SU-DHL-6 (cell line): Measurements from ENCODE around the gene NME7.

Source experiments
- H2AFZ ChIP-seq: fragments of 200-600 bp; sonication (generic); 2 replicates; pipeline ENCODE4 v1.6.1; 2014; ENCODE audit warnings: low read depth, mild to moderate bottlenecking, moderate library complexity, mixed read lengths, antibody characterized with exemption, low read length; ENCODE audit not compliant: severe bottlenecking
- H3F3A ChIP-seq: fragments of 200-600 bp; shearing (Covaris generic); 2 replicates; pipeline ENCODE4 v1.6.0; 2016; ENCODE audit warnings: antibody characterized with exemption, mild to moderate bottlenecking; ENCODE audit not compliant: insufficient read depth
- H3K27ac ChIP-seq: fragments of 200-600 bp; sonication (generic); 2 replicates; pipeline ENCODE4 v1.5.1; 2016; ENCODE audit warnings: low read depth, mild to moderate bottlenecking, low read length, moderate library complexity, mixed read lengths
- H3K27me3 ChIP-seq: fragments of 200-600 bp; sonication (generic), shearing (Covaris generic); 2 replicates; pipeline ENCODE4 v1.6.0; 2014; ENCODE audit warnings: mild to moderate bottlenecking, low read length
- H3K36me3 ChIP-seq: fragments of 200-600 bp; sonication (generic); 2 replicates; pipeline ENCODE4 v1.6.1; 2014; ENCODE audit warnings: mild to moderate bottlenecking, low read length, mixed read lengths
- H3K4me2 ChIP-seq: fragments of 300-600, 200-600 bp; shearing (Covaris generic), sonication (generic); 2 replicates; pipeline ENCODE4 v1.6.0; 2014; ENCODE audit warnings: low read length, low read depth, mild to moderate bottlenecking; ENCODE audit not compliant: poor library complexity, severe bottlenecking
- H3K4me3 ChIP-seq: fragments of 200-600 bp; sonication (generic); 2 replicates; pipeline ENCODE4 v1.5.1; 2014; ENCODE audit warnings: antibody characterized with exemption, low read length, mild to moderate bottlenecking, mixed read lengths; ENCODE audit not compliant: insufficient read depth, poor library complexity, severe bottlenecking
- H3K79me2 ChIP-seq: fragments of 200-600 bp; sonication (generic); 2 replicates; pipeline ENCODE4 v1.6.1; 2014; ENCODE audit warnings: mild to moderate bottlenecking, low read length, moderate library complexity; ENCODE audit not compliant: insufficient read depth
- H3K9ac ChIP-seq: fragments of 200-600 bp; sonication (generic); 2 replicates; pipeline ENCODE4 v1.7.0; 2014; ENCODE audit warnings: mild to moderate bottlenecking, low read length
- H3K9me2 ChIP-seq: fragments of 200-600 bp; sonication (generic); replicated peaks from 2 replicates; pipeline ENCODE4 v1.6.1; 2014; ENCODE audit warnings: low read length; ENCODE audit not compliant: insufficient read depth
- H3K9me3 ChIP-seq: fragments of 200-600 bp; sonication (generic); 2 replicates; pipeline ENCODE4 v1.6.1; 2014; ENCODE audit warnings: low read length, mixed read lengths; ENCODE audit not compliant: insufficient read depth
- H4K20me1 ChIP-seq: fragments of 200-600 bp; sonication (generic); 2 replicates; pipeline ENCODE4 v1.6.1; 2014; ENCODE audit warnings: low read depth, mild to moderate bottlenecking, antibody characterized with exemption, low read length, moderate library complexity, mixed read lengths
- EZH2phosphoT487 ChIP-seq: fragments of 200-600 bp; sonication (generic), shearing (Covaris generic); conservative IDR thresholded peaks from 2 replicates; pipeline ENCODE4 v1.6.1; 2018; ENCODE audit warnings: mild to moderate bottlenecking, antibody characterized with exemption, low read length, moderate library complexity, mixed read lengths
- TF ChIP-seq, protein P1 (sequence below): fragments of 200-600 bp; sonication (generic); IDR thresholded peaks from one replicate; pipeline ENCODE4 v1.5.1; 2017; ENCODE audit warnings: antibody characterized with exemption, mild to moderate bottlenecking, low read length, moderate library complexity; ENCODE audit not compliant: insufficient read depth, poor library complexity, severe bottlenecking

Gene NME7

DNA sequence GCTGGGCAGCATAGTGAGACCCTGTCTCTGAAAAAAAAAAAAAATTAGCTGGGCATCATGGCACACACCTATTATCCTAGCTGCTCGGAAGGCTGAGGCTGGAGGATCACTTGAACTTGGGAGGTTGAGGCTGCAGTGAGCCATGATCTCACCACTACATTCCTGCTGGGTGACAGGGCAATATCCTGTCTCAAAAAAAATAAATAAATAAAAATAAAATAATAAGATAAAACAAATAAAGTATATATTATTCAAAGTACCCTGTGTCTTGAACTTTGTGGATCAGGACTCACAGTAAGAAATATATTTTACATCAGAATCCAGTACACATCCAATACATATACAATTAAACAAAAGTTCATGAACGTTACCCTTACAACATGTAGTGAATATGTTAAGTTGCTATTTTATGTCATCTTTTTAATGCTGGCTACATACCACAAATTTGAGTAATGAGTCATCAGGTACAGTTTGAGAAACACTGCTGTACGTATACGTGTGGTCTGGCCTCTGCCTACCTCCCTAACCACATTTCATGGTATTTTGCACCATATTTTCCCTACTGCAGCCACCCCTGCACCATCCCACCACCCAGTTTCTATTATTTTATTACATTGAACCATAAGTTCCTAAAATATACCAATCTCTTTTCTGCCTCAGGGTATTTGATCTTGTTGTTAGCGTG, 4.4 kb downstream of the NME7 start:
- Histone ChIP-seq H3K9me3 (no peaks in the 10 kb centered on the region), H3K9me2 (no peaks in the 10 kb centered on the region), H3K4me2 (no peak overlapping the region), H3K27me3 (no peaks in the 10 kb centered on the region), H3K4me3 (no peak overlapping the region), H3K27ac (no peak overlapping the region), H2AFZ (no peak overlapping the region), H3K36me3 (no peaks in the 10 kb centered on the region), H3K79me2 (no peaks in the 10 kb centered on the region), H3K9ac (no peak overlapping the region), H4K20me1 (no peaks in the 10 kb centered on the region), H3F3A (no peaks in the 10 kb centered on the region)
- TF ChIP-seq, protein P1, sequence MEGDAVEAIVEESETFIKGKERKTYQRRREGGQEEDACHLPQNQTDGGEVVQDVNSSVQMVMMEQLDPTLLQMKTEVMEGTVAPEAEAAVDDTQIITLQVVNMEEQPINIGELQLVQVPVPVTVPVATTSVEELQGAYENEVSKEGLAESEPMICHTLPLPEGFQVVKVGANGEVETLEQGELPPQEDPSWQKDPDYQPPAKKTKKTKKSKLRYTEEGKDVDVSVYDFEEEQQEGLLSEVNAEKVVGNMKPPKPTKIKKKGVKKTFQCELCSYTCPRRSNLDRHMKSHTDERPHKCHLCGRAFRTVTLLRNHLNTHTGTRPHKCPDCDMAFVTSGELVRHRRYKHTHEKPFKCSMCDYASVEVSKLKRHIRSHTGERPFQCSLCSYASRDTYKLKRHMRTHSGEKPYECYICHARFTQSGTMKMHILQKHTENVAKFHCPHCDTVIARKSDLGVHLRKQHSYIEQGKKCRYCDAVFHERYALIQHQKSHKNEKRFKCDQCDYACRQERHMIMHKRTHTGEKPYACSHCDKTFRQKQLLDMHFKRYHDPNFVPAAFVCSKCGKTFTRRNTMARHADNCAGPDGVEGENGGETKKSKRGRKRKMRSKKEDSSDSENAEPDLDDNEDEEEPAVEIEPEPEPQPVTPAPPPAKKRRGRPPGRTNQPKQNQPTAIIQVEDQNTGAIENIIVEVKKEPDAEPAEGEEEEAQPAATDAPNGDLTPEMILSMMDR: no peak
- TF ChIP-seq EZH2phosphoT487: no peak

DNA sequence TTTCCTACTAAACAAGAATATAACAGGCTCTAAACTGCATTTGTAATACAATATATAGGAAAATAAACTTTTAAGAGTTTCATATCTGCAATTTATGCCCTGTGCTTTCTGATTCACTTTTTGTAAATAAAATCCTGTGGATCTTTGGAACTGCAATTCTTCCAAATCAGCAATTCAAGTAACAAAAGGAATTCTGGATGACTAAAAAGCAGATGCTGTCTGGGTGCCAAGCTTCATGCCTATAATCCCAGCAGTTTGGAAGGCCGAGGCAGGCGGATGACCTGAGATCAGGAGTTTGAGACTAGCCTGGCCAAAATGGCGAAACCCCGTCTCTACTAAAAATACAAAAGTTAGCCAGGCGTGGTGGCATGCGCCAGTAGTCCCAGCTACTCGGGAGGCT, 6.3 kb downstream of the NME7 start:
- no peak overlapping the region for H2AFZ ChIP-seq
- H3K79me2 ChIP-seq: no peaks in the 10 kb centered on the region
- H3K27ac ChIP-seq: no peak overlapping the region
- TF ChIP-seq, protein P1: no peak
- TF ChIP-seq EZH2phosphoT487: no peak
- H4K20me1 ChIP-seq: no peaks in the 10 kb centered on the region; the same call in 1 of the 2 replicates
- H3K4me3 ChIP-seq: no peak overlapping the region
- no peak overlapping the region for H3K4me2 ChIP-seq
- H3K36me3 ChIP-seq: no peaks in the 10 kb centered on the region
- H3K9me2 ChIP-seq: no peaks in the 10 kb centered on the region
- no peaks in the 10 kb centered on the region for H3K27me3 ChIP-seq
- no peaks in the 10 kb centered on the region for H3F3A ChIP-seq
- no peaks in the 10 kb centered on the region for H3K9me3 ChIP-seq
- H3K9ac ChIP-seq: no peak overlapping the region

DNA sequence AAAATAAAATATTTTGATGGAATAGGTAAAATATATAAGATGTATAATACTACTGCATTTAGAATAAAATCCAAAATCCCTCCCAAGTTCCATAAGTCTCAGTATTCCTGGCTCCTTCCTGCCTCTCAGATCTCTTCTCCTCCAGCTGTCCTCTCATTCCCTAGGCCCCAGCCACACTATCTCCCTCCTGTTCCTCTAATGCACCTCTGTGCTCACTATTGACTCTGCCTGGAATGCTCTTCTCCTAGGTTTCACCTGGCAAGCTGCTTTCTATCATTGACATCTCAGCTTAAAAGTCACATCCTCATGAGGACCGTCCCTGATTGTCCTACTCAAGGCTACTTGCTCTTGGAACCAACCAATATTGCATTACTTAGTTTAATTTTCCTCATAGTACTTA, 7.2 kb downstream of the NME7 start:
- no peak overlapping the region for H3K4me2 ChIP-seq
- H3F3A ChIP-seq: no peaks in the 10 kb centered on the region
- H3K9me3 ChIP-seq: no peaks in the 10 kb centered on the region
- H3K4me3 ChIP-seq: no peak overlapping the region
- TF ChIP-seq, protein P1: no peak
- TF ChIP-seq EZH2phosphoT487: no peak
- no peaks in the 10 kb centered on the region for H3K9me2 ChIP-seq
- H3K27me3 ChIP-seq: no peaks in the 10 kb centered on the region
- no peaks in the 10 kb centered on the region for H3K36me3 ChIP-seq
- no peak overlapping the region for H2AFZ ChIP-seq
- no peaks in the 10 kb centered on the region for H3K79me2 ChIP-seq
- no peaks in the 10 kb centered on the region; the same call in 1 of the 2 replicates for H4K20me1 ChIP-seq
- no peak overlapping the region for H3K9ac ChIP-seq
- H3K27ac ChIP-seq: no peak overlapping the region
